GM19328 (cell line): ENCODE measurements around the gene COL12A1.

Experiments used
- ATAC-seq: cut with Tn5 transposase; IDR thresholded peaks from one replicate; pipeline ENCODE4 v1.9.1; 2021; ENCODE audit warnings: mild to moderate bottlenecking, moderate library complexity; ENCODE audit not compliant: unreplicated experiment

COL12A1 gene

DNA sequence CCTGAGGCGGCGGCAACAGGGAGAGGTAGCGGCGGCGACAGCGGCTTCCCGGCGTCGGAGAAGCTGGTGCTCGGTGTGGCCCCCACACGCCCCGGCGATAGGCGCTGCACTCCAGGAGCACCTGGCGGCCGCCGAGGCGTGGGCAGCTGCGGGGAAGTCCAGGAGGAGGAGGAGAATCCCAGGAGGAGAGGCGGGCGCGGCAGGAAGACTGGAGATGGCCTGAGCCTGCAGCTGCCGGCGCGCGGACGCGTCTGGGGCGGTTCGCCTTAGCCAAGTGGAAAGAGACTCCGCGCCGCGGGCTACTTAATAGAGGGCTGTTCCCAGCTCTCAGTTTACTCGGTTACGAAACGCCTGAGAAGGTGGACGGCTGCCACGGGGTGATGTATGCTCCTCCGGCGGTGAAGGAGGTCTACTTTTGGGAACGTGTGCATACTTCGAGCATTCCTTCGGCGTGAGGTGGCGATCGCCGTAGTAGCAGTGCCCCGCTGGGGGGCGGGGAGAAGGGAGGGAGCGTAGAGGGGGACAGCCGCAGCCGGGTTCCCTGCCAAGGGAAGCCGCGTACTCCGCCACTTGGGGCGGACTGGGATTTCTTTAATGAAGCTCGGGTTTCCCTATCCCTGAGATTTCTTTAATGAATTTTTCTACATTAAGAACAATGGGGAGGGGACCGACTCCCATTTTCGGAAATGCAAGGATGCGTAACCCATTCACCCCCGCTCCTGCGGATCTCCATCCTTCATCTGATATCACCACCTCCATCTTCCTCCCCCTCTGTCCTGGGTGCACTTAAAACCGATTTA lies at the start of gene COL12A1:
Gene COL12A1, minus strand, starts transcription at position 278 of the 800 bp plus-strand sequence. CDS start 3,261 bp downstream, outside the sequence.
- ATAC-seq = no peak

DNA sequence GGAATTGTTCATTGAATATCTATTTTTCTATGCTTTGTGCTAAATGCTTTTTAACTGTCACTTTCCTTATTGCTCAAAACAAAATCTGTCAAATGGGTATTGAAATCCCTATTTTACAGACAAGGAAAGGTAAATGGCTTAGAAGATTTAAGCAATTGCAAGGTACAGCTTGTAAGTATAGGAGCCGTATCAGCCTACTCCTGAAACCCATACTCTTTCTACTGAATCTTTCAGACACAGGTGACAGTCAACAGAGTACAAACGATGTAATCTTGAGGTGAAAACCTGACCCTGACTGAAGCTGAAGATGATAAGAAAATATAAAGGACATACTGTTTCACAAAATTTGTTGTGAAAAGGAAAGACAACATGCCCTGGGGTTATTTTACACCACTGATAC lies 44.7 kb upstream of the COL12A1 start:
- no peak for ATAC-seq

DNA sequence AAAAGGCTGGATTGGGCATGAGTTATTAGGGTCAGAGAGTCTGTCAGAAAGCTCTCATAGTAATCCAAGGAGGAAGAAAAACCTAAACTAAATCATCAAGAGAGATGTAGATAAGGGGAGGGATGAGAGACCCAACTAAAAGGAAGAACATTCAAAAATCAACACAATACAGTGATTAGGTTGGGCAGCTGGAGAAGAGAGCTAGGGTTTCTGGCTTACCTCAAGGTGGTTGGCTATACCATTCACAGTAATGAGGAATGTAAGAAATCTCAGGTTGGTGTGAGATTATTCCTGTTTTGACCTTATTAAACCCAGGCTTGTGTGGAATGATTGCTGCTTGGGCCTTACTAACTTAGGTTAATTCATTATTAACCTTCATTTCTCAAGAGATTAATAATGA lies 44.0 kb upstream of the COL12A1 start:
- ATAC-seq = no peak

DNA sequence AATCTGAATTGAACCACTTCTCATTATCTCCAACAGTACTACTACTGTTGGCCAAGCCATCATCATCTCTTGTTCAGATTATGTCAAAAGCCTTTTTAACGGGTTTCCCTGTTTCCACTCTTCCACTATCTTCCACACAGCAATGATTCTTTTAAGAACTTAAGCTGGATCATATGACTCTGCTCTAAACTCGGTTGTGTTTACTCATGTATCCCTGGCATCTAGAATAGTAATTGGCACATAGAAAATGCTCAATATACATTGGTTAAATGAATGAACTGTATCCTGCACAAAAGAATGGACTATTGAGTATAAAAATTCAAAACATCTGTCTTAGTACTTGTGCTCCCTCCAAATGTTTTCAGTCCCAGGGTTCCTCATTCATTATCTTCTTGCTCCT lies 40.5 kb upstream of the COL12A1 start:
- no peak for ATAC-seq

DNA sequence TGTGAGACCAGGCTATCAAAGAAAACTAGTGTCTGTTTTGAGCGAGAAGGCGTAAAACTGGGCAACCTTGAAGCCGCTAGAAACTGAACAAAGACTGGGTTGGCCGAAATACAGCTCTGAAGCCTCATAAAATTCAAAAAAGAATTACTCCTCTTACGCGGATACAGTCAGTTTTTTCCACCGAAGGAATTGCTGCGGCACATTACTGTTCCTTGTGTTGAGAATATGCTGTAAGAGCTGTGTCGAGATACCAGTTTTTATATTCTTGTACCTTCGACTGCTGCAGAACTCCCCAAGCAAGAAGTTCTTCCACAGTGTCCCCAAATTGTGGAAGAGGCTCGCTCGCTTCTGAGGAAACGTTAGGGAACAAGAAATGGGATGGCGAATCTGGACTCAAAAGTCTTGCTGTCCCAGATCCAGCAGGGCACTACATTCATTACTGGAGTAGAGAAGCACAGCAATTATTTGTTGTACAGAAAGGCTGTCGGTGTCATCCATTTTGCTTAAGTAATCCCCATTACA lies 38.3 kb upstream of the COL12A1 start:
- peak; percentile 22 for ATAC-seq

DNA sequence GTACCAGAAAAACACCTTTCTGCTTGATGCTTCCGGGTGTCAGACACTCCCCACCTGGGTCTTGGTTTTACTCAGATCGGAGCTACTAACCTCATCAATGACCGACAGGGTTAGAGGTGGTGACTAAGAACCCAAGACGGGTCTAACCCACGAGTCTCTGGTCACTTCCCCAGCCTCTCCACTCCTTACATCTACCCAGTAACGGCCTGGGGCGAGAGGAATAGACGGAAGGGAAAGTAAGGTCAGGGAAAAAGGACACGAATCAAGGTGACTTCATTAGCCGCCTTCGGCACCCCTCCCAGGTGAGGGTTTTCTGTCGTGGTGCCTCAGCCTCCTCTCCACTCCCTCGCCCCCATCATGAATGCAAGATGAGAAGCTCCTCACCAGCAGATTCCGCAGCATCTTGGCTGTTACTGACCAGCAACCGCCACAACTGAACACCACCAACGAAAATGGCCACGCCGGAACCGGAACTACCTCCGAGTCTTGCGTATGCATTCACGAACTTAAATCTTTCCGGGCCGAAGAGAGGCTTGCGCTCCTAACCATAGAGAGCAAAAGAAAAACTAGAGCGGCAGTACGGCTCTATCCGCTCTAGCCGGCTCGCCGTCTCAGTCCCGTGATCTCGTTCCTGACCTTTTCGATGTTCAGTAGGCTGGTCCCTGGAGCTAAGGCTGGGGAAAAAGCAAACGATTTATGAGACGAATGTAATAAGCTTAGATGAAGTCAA lies 37.6 kb upstream of the COL12A1 start, which contains the start of gene COX7A2:
Gene COX7A2, minus strand, starts transcription at position 469 of the 730 bp plus-strand sequence. Its CDS starts 67 bp downstream, at position 402.
- ATAC-seq = peak; percentile 97

DNA sequence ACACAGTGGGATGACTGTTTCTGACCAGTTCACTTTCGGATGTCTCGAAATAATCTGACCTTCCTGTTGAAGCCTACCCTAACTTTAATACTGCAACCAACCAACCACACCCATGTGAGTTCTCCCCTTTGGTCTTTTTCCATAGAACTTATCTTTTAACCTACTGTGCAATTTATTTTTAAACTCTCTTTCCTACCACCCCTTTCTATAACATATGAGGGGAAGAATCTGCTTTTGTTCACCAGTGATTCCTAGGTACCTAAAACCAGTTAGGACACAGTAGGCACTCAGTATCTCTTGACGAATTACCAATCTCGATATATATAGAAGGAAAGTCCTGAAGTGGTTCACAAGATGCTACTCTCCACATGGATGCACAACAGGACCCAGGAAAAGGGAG lies 30.8 kb upstream of the COL12A1 start:
- no peak for ATAC-seq

DNA sequence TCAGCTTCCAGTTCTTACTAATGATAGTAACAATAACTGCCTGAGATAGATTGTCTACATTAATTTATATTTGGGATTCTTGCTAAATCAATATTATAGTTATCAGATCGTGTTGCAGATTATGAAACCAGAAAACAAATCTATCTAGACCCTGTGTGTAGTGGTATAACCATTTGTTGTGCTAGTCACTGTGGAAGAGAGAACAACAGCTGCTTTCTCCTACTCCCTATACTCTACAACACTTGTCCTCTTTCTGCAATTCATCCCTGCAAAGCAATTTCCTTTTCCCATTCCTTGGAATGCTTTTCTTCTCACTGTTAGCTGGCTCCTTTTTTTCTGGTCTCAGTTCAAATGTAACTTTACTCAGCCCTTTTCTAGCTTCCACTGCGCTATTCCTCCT lies 29.4 kb upstream of the COL12A1 start:
- ATAC-seq = no peak

DNA sequence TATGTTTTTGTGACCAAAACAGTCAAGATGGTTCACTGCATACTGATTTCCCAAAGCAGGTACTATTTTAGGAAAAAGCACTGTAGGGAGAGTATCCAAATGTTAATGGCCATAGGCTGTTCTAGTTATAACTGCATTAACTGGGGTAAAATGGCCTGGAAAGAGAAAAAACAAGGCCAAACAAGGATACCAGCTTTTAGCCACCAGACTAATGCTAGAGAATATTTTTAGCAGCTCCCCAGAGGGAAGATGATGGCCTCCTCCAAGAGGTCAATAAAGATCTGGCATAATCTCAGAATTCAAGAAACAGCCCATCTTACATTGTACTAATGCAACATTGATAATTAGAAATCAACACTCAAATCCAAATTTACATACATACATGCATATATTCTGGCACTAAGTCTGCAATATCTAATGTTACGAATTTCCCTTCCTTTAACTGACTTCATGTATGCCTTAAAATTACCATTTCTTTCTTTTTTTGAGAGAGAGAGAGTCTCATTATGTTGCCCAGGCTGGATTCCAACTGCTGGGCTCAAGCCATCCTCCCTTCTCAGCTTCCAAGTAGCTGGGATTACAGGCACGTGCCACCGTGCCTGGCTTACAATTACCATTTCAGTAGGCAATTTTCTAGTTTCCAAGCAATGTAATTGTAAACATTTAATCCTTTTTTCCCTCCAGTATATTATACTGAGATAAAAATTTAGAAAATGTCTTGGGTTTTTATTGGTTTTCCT lies 28.4 kb upstream of the COL12A1 start:
- no peak for ATAC-seq

DNA sequence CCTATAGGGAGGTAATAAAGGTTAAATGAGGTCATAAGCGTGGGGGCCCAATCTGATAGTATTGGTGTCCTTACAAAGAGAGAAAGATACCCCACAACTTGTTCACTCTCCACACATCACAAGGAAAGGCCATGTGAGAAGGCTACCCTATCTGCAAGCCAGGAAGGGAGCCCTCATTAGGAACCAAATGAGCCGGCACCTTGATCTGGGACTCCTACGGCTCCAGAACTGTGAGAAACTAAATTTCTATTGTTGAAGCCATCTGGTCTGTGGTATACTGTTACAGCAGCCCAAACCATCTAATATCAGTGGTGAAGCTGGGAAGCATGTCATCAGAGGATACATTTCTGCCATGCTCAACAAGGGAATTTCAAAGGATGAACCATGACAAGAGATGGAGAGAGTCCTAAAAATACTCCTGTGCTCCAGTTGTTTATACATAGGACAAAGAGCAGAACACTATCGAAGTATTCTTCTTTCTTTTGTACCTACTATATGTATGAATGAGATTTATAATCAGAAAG lies 27.3 kb upstream of the COL12A1 start:
- ATAC-seq = no peak

DNA sequence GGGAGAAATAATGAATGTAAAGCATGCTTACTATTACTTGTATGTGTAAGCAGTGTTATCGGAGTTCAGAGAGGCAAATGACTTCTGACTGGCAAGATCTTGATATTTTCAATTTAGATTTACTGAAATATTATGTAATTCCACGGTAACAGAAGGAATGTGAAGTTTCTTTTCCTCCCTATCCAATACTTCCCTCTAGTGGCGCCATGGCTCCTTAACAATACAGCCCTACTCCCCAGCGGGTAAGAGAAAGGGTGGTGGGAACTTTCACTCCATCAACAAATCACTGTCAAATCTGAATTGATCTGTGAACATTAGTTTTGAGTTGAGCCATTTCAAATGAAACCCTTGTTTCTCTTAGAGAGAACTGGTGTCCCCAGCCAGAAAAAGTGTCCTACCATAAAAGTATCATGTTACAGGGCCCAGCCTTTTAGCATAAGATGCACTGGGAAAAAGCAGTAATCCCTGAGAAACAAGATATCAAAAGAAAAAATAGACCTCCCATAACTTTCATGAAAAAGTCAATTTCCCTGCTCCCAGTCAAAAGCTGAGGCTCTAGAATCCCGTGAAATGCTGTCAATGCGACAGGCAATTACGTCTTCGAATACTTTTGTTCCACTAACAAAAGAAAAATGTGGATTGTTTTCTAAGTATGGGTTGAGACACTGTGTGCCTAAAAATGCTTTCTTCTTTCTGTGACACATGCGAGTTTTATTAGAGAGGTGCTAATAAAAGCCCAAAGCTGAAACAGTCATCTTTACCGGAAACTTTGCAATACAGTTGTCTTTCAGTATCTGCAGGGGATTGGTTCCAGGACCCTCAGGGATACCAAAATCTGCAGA lies 24.9 kb upstream of the COL12A1 start:
- ATAC-seq = no peak

DNA sequence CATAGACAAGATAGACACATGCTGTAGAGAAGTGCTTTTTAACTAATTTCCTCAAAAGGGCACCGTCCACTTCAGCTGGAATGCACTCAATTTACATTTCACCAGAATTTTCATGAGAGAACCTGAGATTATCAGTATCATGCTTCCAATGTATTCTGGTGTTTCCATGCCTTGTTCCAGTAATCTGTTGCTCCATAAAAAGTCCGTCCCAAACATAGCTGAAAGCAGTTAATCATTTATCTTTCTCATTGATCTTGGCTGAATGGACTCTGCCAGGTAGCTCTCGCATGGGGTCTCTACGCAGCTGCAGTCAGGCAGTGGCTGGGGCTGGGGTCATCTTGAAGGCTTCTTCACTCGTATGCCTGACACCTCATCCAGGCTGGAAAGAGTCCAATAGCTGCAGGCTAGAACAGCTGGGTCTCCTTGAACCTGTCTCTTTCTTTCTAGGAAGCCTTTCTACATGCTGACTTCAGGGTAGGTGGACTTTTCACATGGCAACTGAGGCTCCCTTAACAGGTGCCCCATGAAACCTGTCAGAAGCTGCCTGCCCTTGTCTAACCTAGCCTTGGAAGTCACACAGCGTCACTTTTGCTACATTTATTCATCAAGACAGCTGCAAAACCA lies 18.6 kb upstream of the COL12A1 start:
- no peak for ATAC-seq

DNA sequence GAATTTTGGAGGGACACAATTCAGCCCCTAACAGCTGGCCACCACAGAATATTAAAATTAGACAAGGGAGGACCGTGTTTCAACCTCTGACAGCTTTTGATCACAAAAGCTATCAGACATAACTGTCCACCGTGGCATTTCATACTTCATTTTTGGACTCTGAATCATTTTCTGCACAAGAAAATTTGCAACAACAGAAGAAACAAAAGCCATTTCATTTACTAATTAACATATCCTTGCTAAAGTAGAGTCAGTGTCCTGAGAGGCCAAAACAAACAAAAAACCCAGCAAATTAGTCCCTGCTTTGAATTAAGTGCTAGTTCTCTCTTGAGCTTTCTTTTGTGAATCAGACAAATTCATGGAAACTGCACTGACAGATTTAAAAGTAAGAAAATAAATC lies 17.6 kb upstream of the COL12A1 start:
- no peak for ATAC-seq

DNA sequence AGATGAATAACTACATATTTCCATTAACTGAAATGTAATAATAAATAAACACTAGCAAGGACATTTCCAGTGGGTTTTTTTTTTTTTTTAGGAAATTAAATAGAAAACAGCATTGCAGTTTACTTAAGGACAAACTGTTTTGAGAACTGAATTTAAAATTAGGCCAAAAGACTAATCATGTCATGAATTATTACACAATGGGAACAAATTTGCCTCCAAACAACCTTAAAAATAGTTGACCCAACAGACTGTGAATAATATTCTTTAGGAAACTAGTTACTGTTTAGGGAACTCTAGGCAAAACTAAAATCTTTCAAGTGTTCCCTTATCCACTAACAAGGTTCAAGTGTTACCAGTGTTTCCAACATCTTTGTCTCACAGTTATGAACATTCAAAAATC lies 16.4 kb upstream of the COL12A1 start:
- no peak for ATAC-seq

DNA sequence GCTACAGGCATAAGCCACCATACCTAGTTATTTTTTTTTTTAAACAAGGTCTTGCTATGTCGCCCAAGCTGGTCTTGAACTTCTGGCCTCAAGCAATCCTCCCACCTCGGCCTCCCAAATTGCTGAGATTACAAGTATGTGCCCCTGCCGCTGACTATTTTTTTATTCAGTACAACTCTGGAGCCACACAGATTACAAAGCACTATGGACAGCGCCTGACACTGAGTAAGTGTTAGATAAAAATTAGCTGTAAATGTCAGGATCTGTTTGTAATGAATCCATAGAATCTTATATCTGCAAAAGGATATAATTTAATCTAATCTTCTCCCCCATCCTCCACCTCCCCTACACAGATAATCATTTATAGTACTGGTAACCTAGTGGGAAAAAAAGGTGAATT lies 15.3 kb upstream of the COL12A1 start:
- ATAC-seq = no peak

DNA sequence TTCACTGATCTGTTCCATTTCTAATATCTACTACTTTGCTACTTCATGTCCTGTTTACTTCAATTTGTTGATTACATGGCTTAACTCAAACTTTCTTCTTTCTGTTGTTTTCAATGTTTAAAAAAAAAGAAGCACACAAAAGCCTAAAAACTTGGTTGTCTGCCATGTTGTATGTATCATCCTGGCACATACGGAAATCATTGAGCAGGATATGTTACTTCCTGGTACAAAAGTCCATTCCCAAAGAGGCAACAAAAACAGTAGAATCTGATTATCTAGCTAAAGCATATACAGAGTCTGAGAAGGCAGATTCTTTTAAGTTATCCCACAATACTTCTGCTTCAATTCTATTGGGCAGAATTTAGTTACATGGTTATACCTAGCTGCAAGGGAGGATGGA lies 14.5 kb upstream of the COL12A1 start:
- no peak for ATAC-seq

DNA sequence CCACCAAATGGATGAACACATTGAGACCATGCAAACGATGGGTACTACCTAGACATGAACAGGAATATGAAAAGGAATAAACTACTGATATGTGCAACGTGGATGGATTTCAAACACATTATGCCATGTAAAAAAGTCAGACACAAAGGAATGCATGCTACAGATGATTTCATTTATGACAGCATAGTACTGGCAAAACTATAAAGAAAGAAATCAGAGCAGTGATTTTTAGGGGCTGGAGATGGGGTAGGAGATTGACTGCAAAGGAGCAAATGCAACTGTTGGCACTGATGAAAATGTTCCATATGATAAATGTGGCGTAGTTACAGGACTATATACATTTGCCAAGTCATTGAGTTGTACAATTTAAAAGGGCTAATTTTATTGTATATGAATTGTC lies 13.4 kb upstream of the COL12A1 start:
- ATAC-seq = no peak

DNA sequence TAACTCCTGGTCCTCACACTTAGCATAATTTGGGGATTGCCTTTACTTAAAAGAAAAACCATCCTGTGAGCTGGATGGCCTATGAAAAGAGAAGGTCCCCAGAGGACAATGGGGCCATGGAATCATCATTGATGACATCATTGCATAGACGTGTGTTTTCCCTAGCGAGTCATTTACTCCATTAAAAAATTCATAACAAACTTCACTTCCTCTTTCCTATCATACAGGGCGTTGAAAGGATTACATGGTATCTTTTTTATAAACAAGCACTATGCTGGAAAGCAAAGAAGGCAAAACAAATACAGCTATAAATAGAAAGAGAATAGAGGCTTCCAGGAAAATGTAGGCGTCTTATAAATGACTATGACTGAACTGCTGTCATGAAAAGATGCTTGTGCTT lies 11.3 kb upstream of the COL12A1 start:
- no peak for ATAC-seq

DNA sequence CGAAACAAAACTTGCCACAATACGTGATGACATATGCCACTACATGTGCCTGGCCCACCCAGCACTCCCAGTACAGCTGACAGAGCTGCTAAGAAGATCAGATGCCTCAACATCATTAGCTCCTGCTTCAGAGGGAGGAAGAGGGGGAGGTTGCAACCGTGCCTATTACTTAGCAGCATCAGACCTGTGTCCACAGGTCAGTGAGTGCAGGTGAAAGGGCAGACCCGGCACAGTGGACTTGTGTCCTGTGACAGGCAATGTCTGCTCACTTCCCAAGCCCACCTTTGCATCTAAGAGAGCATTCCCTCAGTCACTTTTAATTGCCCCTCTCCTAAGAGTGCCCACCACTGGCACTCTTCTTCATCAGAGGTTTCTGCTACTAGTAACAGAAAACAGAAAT lies 9.4 kb upstream of the COL12A1 start:
- no peak for ATAC-seq

DNA sequence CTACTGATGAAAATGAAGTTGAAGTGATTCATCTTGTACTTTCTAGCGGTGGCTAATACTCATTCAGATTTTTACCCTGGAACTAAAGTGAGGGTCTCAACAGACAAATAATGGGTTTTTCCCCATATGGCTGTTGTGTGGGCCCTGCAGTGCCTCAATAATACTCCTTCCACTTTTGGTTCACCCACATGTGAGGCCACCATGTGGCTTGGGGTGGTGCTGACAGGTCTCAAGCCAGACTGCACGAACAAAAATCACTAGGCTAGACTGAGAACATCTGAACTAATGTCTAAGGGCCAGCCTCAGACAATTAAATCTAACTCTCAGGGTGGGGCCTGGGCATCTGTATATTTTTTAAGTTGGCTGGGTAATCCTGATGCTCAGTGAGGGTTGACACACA lies 7.9 kb upstream of the COL12A1 start:
- ATAC-seq = peak; percentile 44
